ENCODE measurements around the gene PRAMEF13.
"Not testable (repeated sequence)": the region's sequence is repeated elsewhere in the genome, so short reads cannot be mapped to it uniquely, and the experiment has no call there.

The PRAMEF13 gene

GRCh38 chr1:13165531-13165930, 35.7 kb downstream of the PRAMEF13 start, which contains the start of gene HNRNPCL4:
Gene HNRNPCL4 (minus strand): TSS chr1:13165631. CDS start chr1:13165467, 164 bp downstream.
- DNase-seq = not testable (repeated sequence)

- not testable (repeated sequence) for DNase-seq
Observed at GRCh38 chr1:13155909-13156308, 45.3 kb downstream of the PRAMEF13 start, which contains the start of gene PRAMEF26. Gene PRAMEF26 (minus strand): TSS chr1:13156009. CDS start chr1:13153095, 2,914 bp downstream.

Measured in inflammatory macrophage treated with lipopolysaccharide for 4 hours (primary cell).